Activated CD8-positive, alpha-beta T cell treated with anti-CD3 and anti-CD28 coated beads for 36 hours (primary cell): ENCODE measurements around the gene HMMR. TPM values are rescaled to one million over a fixed set of nuclear protein-coding genes. Genes with fewer than 3 reads are reported as not detected.
"Not testable (repeated sequence)": the region's sequence is repeated elsewhere in the genome, so short reads cannot be mapped to it uniquely, and the experiment has no call there.

Experiments used
- ATAC-seq: fragments of 200-7000 bp; cut with Tn5 transposase; one replicate; pipeline ENCODE4 v1.10.0; 2021; ENCODE audit warnings: mild to moderate bottlenecking, moderate library complexity
- CTCF ChIA-PET: fragments of 350-600 bp; sonication (Branson Sonifier 250); formaldehyde crosslinking; loops from one replicate; lab custom pipeline; 2021; ENCODE audit warnings: antibody characterized with exemption; lab: Charles Lee
- POLR2A ChIA-PET: fragments of 350-600 bp; sonication (Branson Sonifier 250); formaldehyde crosslinking; loops from one replicate; lab custom pipeline; 2021; ENCODE audit warnings: antibody characterized with exemption; lab: Charles Lee
- DNase-seq: peaks from one replicate; pipeline ENCODE4 v3.0.0-alpha.2; 2020
- H3K27ac Mint-ChIP-seq: one replicate; pipeline ENCODE4 v1.8.0; 2021; ENCODE audit warnings: mild to moderate bottlenecking, mixed read lengths
- H3K27me3 Mint-ChIP-seq: one replicate; pipeline ENCODE4 v1.8.0; 2021; ENCODE audit warnings: mixed read lengths
- H3K36me3 Mint-ChIP-seq: one replicate; pipeline ENCODE4 v1.8.0; 2021; ENCODE audit warnings: low read depth, mixed read lengths
- H3K4me1 Mint-ChIP-seq: one replicate; pipeline ENCODE4 v1.8.0; 2021; ENCODE audit warnings: low read depth, mixed read lengths
- H3K4me3 Mint-ChIP-seq: one replicate; pipeline ENCODE4 v1.8.0; 2021; ENCODE audit warnings: mild to moderate bottlenecking, moderate library complexity, mixed read lengths
- H3K9me3 Mint-ChIP-seq: one replicate; pipeline ENCODE4 v1.8.0; 2021; ENCODE audit warnings: mixed read lengths
- intact Hi-C: fragments of 100-400 bp; cut with micrococcal nuclease; formaldehyde crosslinking; loops from one replicate; pipeline ENCODE4 v1.10.0; 2022
- total RNA-seq, 2 experiments: library from RNA; stranded (reverse); gene quantifications; one replicate each; pipeline ENCODE4 v1.2.3, GENCODE V29; 2021
- TF ChIP-seq, protein P1 (sequence below): fragments of 200-600 bp; IDR thresholded peaks from one replicate; pipeline ENCODE4 v1.8.0; 2022; ENCODE audit warnings: antibody characterized with exemption, mild to moderate bottlenecking

Gene HMMR, protein sequence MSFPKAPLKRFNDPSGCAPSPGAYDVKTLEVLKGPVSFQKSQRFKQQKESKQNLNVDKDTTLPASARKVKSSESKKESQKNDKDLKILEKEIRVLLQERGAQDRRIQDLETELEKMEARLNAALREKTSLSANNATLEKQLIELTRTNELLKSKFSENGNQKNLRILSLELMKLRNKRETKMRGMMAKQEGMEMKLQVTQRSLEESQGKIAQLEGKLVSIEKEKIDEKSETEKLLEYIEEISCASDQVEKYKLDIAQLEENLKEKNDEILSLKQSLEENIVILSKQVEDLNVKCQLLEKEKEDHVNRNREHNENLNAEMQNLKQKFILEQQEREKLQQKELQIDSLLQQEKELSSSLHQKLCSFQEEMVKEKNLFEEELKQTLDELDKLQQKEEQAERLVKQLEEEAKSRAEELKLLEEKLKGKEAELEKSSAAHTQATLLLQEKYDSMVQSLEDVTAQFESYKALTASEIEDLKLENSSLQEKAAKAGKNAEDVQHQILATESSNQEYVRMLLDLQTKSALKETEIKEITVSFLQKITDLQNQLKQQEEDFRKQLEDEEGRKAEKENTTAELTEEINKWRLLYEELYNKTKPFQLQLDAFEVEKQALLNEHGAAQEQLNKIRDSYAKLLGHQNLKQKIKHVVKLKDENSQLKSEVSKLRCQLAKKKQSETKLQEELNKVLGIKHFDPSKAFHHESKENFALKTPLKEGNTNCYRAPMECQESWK
- 10 to 100 TPM; 94.2 to 95.2 TPM for total RNA-seq

DNA sequence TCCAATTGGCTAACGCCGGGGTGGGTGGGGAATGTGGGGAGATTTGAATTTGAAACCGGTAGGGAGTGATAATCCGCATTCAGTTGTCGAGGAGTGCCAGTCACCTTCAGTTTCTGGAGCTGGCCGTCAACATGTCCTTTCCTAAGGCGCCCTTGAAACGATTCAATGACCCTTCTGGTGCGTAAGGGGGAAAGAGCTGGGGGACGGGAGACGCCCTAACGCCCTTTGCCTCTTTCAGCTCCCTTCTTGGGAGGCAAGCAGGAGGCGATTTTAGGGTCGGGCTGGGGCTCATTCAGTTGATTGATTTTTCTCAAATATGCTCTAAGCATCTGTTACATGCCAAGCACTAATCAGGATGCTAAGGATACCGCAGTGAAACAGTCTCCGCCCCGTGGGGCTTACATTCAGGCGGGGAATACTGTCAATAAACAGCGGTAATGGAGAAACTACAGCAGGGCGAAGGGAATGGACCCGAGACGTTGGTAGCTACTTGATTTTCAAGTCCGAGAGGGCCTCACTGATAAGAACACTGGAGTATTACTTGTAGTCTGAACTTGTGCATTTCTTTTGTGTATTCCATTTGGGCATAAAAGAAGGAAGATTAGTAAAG is at the start of gene HMMR:
Gene HMMR, plus strand, starts transcription at position 71 of the 610 bp plus-strand sequence. Its CDS starts 61 bp downstream, at position 132.
- POLR2A ChIA-PET = interaction anchor here (1.0 to 6.4 kb wide), 12 partner anchors 8 to 106 kb away, joined by 3 to 168 read pairs (median 6); partner anchors contain the start of genes CCNG1 and MAT2B
- Mint-ChIP-seq H3K27me3 (no peaks in the 10 kb centered on the region), H3K4me1 (peaks cover 31% of the 10 kb centered on the region), H3K36me3 (peaks cover 40% of the 10 kb centered on the region), H3K27ac (peak within 1 kb of the TSS; percentile 100), H3K4me3 (peak within 1 kb of the TSS; percentile 88), H3K9me3 (no peaks in the 10 kb centered on the region)
- CTCF ChIA-PET = interaction anchor here (0.6 to 3.9 kb wide), 8 partner anchors 10 to 52 kb away, joined by 3 to 25 read pairs (median 6); partner anchors contain the start of genes CCNG1 and MAT2B
- DNase-seq (no peak), ATAC-seq (no peak)
- TF ChIP-seq, protein P1, sequence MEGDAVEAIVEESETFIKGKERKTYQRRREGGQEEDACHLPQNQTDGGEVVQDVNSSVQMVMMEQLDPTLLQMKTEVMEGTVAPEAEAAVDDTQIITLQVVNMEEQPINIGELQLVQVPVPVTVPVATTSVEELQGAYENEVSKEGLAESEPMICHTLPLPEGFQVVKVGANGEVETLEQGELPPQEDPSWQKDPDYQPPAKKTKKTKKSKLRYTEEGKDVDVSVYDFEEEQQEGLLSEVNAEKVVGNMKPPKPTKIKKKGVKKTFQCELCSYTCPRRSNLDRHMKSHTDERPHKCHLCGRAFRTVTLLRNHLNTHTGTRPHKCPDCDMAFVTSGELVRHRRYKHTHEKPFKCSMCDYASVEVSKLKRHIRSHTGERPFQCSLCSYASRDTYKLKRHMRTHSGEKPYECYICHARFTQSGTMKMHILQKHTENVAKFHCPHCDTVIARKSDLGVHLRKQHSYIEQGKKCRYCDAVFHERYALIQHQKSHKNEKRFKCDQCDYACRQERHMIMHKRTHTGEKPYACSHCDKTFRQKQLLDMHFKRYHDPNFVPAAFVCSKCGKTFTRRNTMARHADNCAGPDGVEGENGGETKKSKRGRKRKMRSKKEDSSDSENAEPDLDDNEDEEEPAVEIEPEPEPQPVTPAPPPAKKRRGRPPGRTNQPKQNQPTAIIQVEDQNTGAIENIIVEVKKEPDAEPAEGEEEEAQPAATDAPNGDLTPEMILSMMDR = no peak
- intact Hi-C loops = loop anchor here (1.0 to 2.0 kb wide), 2 partner anchors 24 to 46 kb away; partner anchors contain the start of gene CCNG1

DNA sequence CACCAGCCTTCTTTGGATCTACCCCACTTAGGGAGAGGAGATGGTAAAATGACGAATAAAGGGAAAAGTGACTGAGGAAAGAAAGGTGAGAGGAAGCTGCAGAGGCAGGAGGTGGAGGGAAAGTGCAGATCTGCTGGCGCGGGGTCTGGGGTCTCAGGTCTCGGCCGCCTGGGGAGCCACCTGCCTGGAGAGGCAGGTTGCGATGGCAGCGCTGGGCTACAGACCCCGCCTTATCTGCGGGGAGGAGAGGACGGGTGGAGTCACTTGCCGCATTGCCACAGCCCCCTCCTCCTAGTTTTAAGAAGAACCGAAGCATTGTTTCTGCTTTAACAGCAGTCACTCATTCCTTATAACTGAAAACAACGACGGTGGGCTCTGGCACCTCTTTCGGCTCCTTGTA is 44.8 kb upstream of the HMMR start:
- H3K9me3 Mint-ChIP-seq, H3K36me3 Mint-ChIP-seq, POLR2A ChIA-PET, intact Hi-C loops, H3K27ac Mint-ChIP-seq, H3K4me1 Mint-ChIP-seq, DNase-seq, ATAC-seq, H3K4me3 Mint-ChIP-seq: not testable (repeated sequence)
- CTCF ChIA-PET = interaction anchor here (1.0 kb wide), 1 partner anchor 11 kb away, joined by 3 read pairs; no protein-coding TSS in a partner anchor
- peaks cover 19% of the 10 kb centered on the region for H3K27me3 Mint-ChIP-seq

DNA sequence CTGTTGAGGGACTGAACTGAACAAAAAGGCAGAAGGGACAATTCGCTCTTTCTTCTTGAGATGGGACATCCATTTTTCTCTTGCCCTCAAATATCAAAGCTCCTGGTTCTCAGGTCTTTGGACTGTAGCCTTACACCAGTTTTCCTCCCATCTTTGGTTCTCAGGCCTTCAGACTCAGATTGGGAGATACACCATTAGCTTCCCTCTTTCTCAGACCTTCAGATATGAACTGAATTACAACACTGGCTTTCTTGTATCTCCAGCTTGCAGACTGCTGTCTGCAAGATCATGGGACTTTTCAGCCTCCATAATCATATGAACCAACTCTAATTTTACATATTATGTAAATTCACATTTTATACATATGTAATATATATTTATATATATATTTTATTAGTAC is 35.6 kb upstream of the HMMR start:
- POLR2A ChIA-PET = no interaction called here
- peaks cover 2% of the 10 kb centered on the region for H3K27me3 Mint-ChIP-seq
- DNase-seq (no peak), ATAC-seq (no peak)
- no peaks in the 10 kb centered on the region for H3K9me3 Mint-ChIP-seq
- H3K4me3 Mint-ChIP-seq = no peak overlapping the region
- peaks cover 6% of the 10 kb centered on the region for H3K4me1 Mint-ChIP-seq
- TF ChIP-seq, protein P1 = no peak
- CTCF ChIA-PET = interaction anchor here (6.4 kb wide), 1 partner anchor 17 kb away, joined by 36 read pairs; no protein-coding TSS in a partner anchor
- no peaks in the 10 kb centered on the region for H3K36me3 Mint-ChIP-seq
- H3K27ac Mint-ChIP-seq = no peak overlapping the region
- intact Hi-C loops = no loop called here

DNA sequence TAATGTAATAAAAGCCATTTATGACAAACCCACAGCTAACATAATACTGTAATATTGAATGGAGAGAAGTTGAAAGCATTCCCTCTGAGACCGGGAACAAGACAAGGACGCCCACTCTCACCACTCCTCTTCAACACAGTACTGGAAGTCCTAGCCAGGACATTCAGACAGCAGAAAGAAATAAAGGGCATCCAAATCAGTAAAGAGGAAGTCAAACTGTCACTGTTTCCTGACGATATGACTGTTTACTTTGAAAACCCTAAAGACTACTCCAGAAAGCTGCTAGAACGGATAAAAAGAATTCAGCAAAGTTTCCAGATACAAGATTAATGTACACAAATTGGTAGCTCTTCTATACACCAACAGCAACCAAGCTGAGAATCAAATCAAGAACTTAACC is 34.3 kb upstream of the HMMR start:
- H3K27me3 Mint-ChIP-seq, H3K9me3 Mint-ChIP-seq, H3K4me1 Mint-ChIP-seq, POLR2A ChIA-PET, intact Hi-C loops, H3K27ac Mint-ChIP-seq, ATAC-seq, DNase-seq, H3K4me3 Mint-ChIP-seq, H3K36me3 Mint-ChIP-seq: not testable (repeated sequence)
- CTCF ChIA-PET = interaction anchor here (6.4 kb wide), 1 partner anchor 19 kb away, joined by 36 read pairs; no protein-coding TSS in a partner anchor

DNA sequence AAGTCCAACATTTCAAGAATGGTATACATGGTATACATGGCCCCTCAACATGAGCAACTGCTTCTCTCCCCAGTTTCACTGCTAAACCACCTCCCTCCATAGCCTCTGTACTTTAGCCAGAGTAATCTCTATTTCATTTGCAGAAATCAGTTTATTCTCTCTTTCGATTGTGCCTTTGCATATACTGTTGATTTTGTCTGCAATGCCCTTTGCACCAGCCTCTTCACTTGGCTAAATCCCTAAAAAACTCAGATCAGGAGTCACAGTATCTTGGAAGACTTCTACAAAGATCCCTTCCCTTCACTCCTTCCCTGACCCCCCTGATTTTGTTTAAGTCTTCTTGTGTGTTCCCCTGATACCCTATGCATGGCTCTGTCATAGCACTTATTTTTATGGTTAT is 27.9 kb upstream of the HMMR start:
- TF ChIP-seq, protein P1 = no peak
- Mint-ChIP-seq H3K27me3 (peaks cover 2% of the 10 kb centered on the region), H3K9me3 (no peaks in the 10 kb centered on the region), H3K4me1 (peaks cover 14% of the 10 kb centered on the region), H3K27ac (no peak overlapping the region), H3K36me3 (no peaks in the 10 kb centered on the region), H3K4me3 (no peak overlapping the region)
- no peak for DNase-seq
- ATAC-seq = no peak
- ChIA-PET CTCF (no interaction called here), POLR2A (no interaction called here)
- intact Hi-C loops = no loop called here
